HG02610 (cell line): Measurements from ENCODE around the gene INTS14.
A peak's percentile ranks its signal among the peaks of the same experiment; 100 is the strongest.

Experiments used
- ATAC-seq: cut with Tn5 transposase; IDR thresholded peaks from one replicate; pipeline ENCODE4 v1.9.1; 2021; ENCODE audit warnings: mild to moderate bottlenecking, moderate library complexity; ENCODE audit not compliant: unreplicated experiment

Gene INTS14

GRCh38 chr15:65535192-65535591 is 75.7 kb downstream of the INTS14 start:
- no peak for ATAC-seq

- ATAC-seq = no peak
Observed at GRCh38 chr15:65533057-65533756, 77.7 kb downstream of the INTS14 start.

GRCh38 chr15:65532738-65533051 is 78.2 kb downstream of the INTS14 start:
- ATAC-seq = no peak

- peak; percentile 71 for ATAC-seq
Observed at GRCh38 chr15:65530318-65531111, 80.4 kb downstream of the INTS14 start, which contains the start of gene HACD3. TSS of gene HACD3 (plus strand) at chr15:65530463. CDS start at chr15:65530632, 169 bp downstream.

- peak; percentile 17 for ATAC-seq
Observed at GRCh38 chr15:65529762-65530317, 81.1 kb downstream of the INTS14 start.
